ENCODE data around the gene CEACAM3.

CEACAM3 gene

GRCh38 chr19:41847351-41848105 lies 51.1 kb downstream of the CEACAM3 start:
- no peak for DNase-seq

GRCh38 chr19:41848666-41849065 lies 52.3 kb downstream of the CEACAM3 start:
- DNase-seq, result no peak

- DNase-seq, result no peak
Measured at GRCh38 chr19:41849067-41849466, 52.7 kb downstream of the CEACAM3 start.

- no peak for DNase-seq
Measured at GRCh38 chr19:41850381-41850780, 54.0 kb downstream of the CEACAM3 start.

- DNase-seq, result no peak
Measured at GRCh38 chr19:41851456-41851855, 55.1 kb downstream of the CEACAM3 start.

GRCh38 chr19:41853344-41853743 lies 57.0 kb downstream of the CEACAM3 start:
- no peak for DNase-seq

- DNase-seq, result no peak
Measured at GRCh38 chr19:41853768-41854167, 57.4 kb downstream of the CEACAM3 start.

- no peak for DNase-seq
Measured at GRCh38 chr19:41859213-41859617, 62.8 kb downstream of the CEACAM3 start.

- peak; percentile 99 for DNase-seq
Measured at GRCh38 chr19:41859618-41860418, 63.4 kb downstream of the CEACAM3 start, which contains the start of gene RPS19. Gene RPS19, plus strand, starts transcription at chr19:41860255. Its CDS starts 520 bp downstream, at chr19:41860775.

GRCh38 chr19:41860419-41861115 lies 64.2 kb downstream of the CEACAM3 start:
- DNase-seq, result no peak

Measured in DMS153 (cell line).